HCT116 (cell line): ENCODE results near the gene FCAMR. TPM values are rescaled to one million over a fixed set of nuclear protein-coding genes. Genes with fewer than 3 reads are reported as not detected.

Experiments used
- ATAC-seq: fragments of 200-7000 bp; cut with Tn5 transposase; 2 replicates; pipeline ENCODE4 v1.9.1; 2020; ENCODE audit warnings: mild to moderate bottlenecking, moderate library complexity
- BruUV-seq: library from RNA; stranded (reverse); fragments of 400-500 nt; replicated peaks from 2 replicates; lab custom pipeline; 2021; lab: Mats Ljungman, UMichigan
- CTCF ChIA-PET: fragments of 300-600 bp; sonication (Branson Sonifier 250); formaldehyde crosslinking; loops from one replicate; lab custom pipeline; 2021; ENCODE audit warnings: antibody characterized with exemption; lab: Charles Lee
- POLR2A ChIA-PET: fragments of 300-600, 350-600 bp; sonication (Branson Sonifier 250); formaldehyde crosslinking; loops from one replicate; lab custom pipeline; 2021; ENCODE audit warnings: antibody characterized with exemption; lab: Charles Lee
- RAD21 ChIA-PET, 2 experiments: fragments of 300-600 bp; sonication (Branson Sonifier 250); formaldehyde crosslinking; loops; one replicate each; lab custom pipeline; 2023; ENCODE audit warnings: low total read pairs in 2 of 2; ENCODE audit not compliant: uncharacterized antibody in 2 of 2, unreplicated experiment in 2 of 2, low non-redundant PET in 1 of 2; lab: Charles Lee
- DNase-seq: peaks from one replicate; pipeline ENCODE4 v3.0.0-alpha.2; 2010; ENCODE audit warnings: low read depth, low spot score
- H2AFZ ChIP-seq: fragments of 200-600 bp; shearing (Covaris generic), sonication (generic); 2 replicates; pipeline ENCODE4 v1.6.1; 2017; ENCODE audit warnings: low read depth, mixed run types, mixed read lengths, antibody characterized with exemption, low read length; ENCODE audit not compliant: poor library complexity, severe bottlenecking
- H3K27ac ChIP-seq: 2 replicates; pipeline ENCODE4 v1.5.1; 2012; ENCODE audit warnings: low read depth, low read length
- H3K27me3 ChIP-seq: fragments of 200-600 bp; sonication (generic); 2 replicates; pipeline ENCODE4 v1.6.1; 2016; ENCODE audit warnings: mixed run types, low read length, mixed read lengths; ENCODE audit not compliant: insufficient read depth
- H3K36me3 ChIP-seq, 2 experiments: fragments of 200-500 bp in 1 of 2; fragments of 200-600 bp in 1 of 2; sonication (Bioruptor generic) in 1 of 2; sonication (generic) in 1 of 2; 2 replicates each; pipeline versions ENCODE4 v1.5.1 to v1.6.1; 2014 to 2016; ENCODE audit warnings: low read length in 2 of 2, inconsistent platforms in 1 of 2, mixed read lengths in 1 of 2, mixed run types in 1 of 2; ENCODE audit not compliant: insufficient read depth in 2 of 2, control insufficient read depth in 1 of 2
- H3K4me1 ChIP-seq, 2 experiments: fragments of 200-600 bp in 1 of 2; sonication (generic) in 1 of 2; 2 replicates each; pipeline versions ENCODE4 v1.5.1 to v1.6.1; 2012 to 2017; ENCODE audit warnings: low read length in 2 of 2, inconsistent platforms in 1 of 2, mild to moderate bottlenecking in 1 of 2, mixed read lengths in 1 of 2, mixed run types in 1 of 2, moderate library complexity in 1 of 2; ENCODE audit not compliant: insufficient read depth in 2 of 2, control insufficient read depth in 1 of 2
- H3K4me2 ChIP-seq: fragments of 200-600 bp; sonication (generic); 2 replicates; pipeline ENCODE4 v1.6.1; 2017; ENCODE audit warnings: mixed run types, low read length, mixed read lengths
- H3K4me3 ChIP-seq, 2 experiments: fragments of 200-600 bp in 1 of 2; sonication (generic) in 1 of 2; replicated peaks in 1 of 2; 2 replicates each; pipeline ENCODE4 v1.5.1; 2011 to 2016; ENCODE audit warnings: low read length in 2 of 2, control low read depth in 1 of 2, low read depth in 1 of 2, mild to moderate bottlenecking in 1 of 2, mixed read lengths in 1 of 2, mixed run types in 1 of 2
- H3K79me2 ChIP-seq: fragments of 200-600 bp; sonication (generic); 2 replicates; pipeline ENCODE4 v1.6.1; 2017; ENCODE audit warnings: mild to moderate bottlenecking, mixed run types, low read length, moderate library complexity, mixed read lengths; ENCODE audit not compliant: insufficient read depth
- H3K9ac ChIP-seq: fragments of 200-600 bp; sonication (generic); 2 replicates; pipeline ENCODE4 v1.6.1; 2016; ENCODE audit warnings: low read length, mixed read lengths
- H3K9me2 ChIP-seq: fragments of 200-600 bp; sonication (generic), shearing (Covaris generic); 2 replicates; pipeline ENCODE4 v1.6.1; 2017; ENCODE audit warnings: mixed run types, mild to moderate bottlenecking, moderate library complexity; ENCODE audit not compliant: insufficient read depth
- H3K9me3 ChIP-seq, 2 experiments: fragments of 200-500 bp in 1 of 2; fragments of 200-600 bp in 1 of 2; sonication (Bioruptor generic) in 1 of 2; sonication (generic) in 1 of 2; 2 replicates each; pipeline ENCODE4 v1.6.1; 2014 to 2017; ENCODE audit warnings: low read length in 2 of 2, mixed read lengths in 2 of 2, inconsistent platforms in 1 of 2, low read depth in 1 of 2, mild to moderate bottlenecking in 1 of 2, mixed run types in 1 of 2, moderate library complexity in 1 of 2; ENCODE audit not compliant: control insufficient read depth in 1 of 2, insufficient read depth in 1 of 2
- H4K20me1 ChIP-seq: fragments of 200-600 bp; sonication (generic), shearing (Covaris generic); 2 replicates; pipeline ENCODE4 v1.6.1; 2017; ENCODE audit warnings: mixed run types, mild to moderate bottlenecking, moderate library complexity; ENCODE audit not compliant: insufficient read depth
- CBX3 ChIP-seq: IDR thresholded peaks from 2 replicates; pipeline ENCODE4 v1.6.1; 2012; ENCODE audit warnings: low read depth
- CEBPB ChIP-seq: IDR thresholded peaks from 2 replicates; pipeline ENCODE4 v1.6.1; 2012; ENCODE audit warnings: low read depth
- EGR1 ChIP-seq: IDR thresholded peaks from 2 replicates; pipeline ENCODE4 v1.6.1; 2012; ENCODE audit warnings: low read depth
- ELF1 ChIP-seq: IDR thresholded peaks from 2 replicates; pipeline ENCODE4 v1.6.1; 2012; ENCODE audit warnings: low read depth, borderline replicate concordance
- POLR2A ChIP-seq: IDR thresholded peaks from 2 replicates; pipeline ENCODE4 v1.7.0; 2011; ENCODE audit warnings: borderline replicate concordance; ENCODE audit not compliant: insufficient read depth, insufficient read length; ENCODE audit errors: extremely low read depth
- RAD21 ChIP-seq: IDR thresholded peaks from 2 replicates; pipeline ENCODE4 v1.6.1; 2012; ENCODE audit warnings: low read depth, mild to moderate bottlenecking
- TCF7L2 ChIP-seq: IDR thresholded peaks from 2 replicates; pipeline ENCODE4 v1.7.0; 2011; ENCODE audit warnings: borderline replicate concordance, inconsistent platforms; ENCODE audit not compliant: insufficient read depth, insufficient read length; ENCODE audit errors: extremely low read depth
- YY1 ChIP-seq: IDR thresholded peaks from 2 replicates; pipeline ENCODE4 v1.6.1; 2011; ENCODE audit warnings: low read length, low read depth, moderate library complexity, mild to moderate bottlenecking; ENCODE audit not compliant: insufficient replicate concordance; ENCODE audit errors: extremely low read depth
- intact Hi-C: fragments of 100-400 bp; cut with micrococcal nuclease; formaldehyde crosslinking; loops from 2 replicates; pipeline ENCODE4 v1.10.0; 2022
- total RNA-seq: library from RNA; stranded (reverse); gene quantifications from one replicate; pipeline ENCODE4 v1.2.1, GENCODE V29; 2021; ENCODE audit not compliant: unreplicated experiment
- TF ChIP-seq, protein P1 (sequence below): IDR thresholded peaks from 2 replicates; pipeline ENCODE4 v1.6.1; 2012; ENCODE audit warnings: low read depth
- TF ChIP-seq, protein P2 (sequence below), 3 experiments: fragments of 200-600 bp in 1 of 3; sonication (generic) in 1 of 3; IDR thresholded peaks in 2 of 3; conservative IDR thresholded peaks in 1 of 3; 2 replicates each; pipeline ENCODE4 v1.5.1; 2012 to 2017; ENCODE audit warnings: low read depth in 2 of 3, low read length in 2 of 3, antibody characterized with exemption in 1 of 3, borderline replicate concordance in 1 of 3, control low read depth in 1 of 3, mild to moderate bottlenecking in 1 of 3, mixed read lengths in 1 of 3, mixed run types in 1 of 3, moderate library complexity in 1 of 3; ENCODE audit not compliant: insufficient read depth in 1 of 3

The FCAMR gene
- total RNA-seq, 1 experiment from 2014 or later = not detected

DNA sequence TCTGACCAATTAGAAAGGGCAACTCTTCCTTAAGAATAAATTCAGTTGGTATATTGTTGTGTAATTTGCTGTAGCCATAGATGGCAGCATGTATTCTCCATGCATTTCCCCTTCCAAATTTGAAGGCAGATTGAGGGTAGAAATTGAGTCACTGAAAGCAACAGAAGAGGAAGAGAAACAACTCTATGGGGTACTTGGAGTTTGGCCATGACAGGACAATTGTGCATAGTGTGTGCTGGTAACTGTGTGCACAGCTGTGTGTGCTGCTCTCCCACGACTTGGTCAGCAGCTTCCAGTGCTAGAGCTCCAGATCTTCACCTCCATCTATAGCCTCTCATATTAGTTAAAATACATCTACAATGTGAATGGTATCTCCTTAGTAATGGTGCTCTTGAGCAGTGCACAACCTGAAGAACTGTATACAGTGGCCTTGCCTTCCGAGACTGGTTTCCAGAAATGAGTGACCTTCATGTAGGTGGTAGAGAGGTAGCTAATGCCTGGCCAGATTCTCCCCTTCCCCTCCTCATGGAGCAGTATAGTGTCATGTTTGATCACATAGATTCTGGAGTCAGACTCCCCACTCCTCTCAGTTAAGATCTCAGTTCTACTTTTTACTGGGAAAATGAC lies 882 bp upstream of the FCAMR start:
- H3K36me3 ChIP-seq = no peaks in the 10 kb centered on the region
- POLR2A ChIA-PET = no interaction called here
- DNase-seq (no peak), ATAC-seq (no peak)
- H2AFZ ChIP-seq = no peak overlapping the region
- no peaks in the 10 kb centered on the region for H3K4me1 ChIP-seq
- H3K27me3 ChIP-seq = peaks cover 11% of the 10 kb centered on the region; the same call in 1 of the 2 replicates
- TF ChIP-seq TCF7L2 = no peak
- no peak for TF ChIP-seq RAD21
- TF ChIP-seq, protein P1, sequence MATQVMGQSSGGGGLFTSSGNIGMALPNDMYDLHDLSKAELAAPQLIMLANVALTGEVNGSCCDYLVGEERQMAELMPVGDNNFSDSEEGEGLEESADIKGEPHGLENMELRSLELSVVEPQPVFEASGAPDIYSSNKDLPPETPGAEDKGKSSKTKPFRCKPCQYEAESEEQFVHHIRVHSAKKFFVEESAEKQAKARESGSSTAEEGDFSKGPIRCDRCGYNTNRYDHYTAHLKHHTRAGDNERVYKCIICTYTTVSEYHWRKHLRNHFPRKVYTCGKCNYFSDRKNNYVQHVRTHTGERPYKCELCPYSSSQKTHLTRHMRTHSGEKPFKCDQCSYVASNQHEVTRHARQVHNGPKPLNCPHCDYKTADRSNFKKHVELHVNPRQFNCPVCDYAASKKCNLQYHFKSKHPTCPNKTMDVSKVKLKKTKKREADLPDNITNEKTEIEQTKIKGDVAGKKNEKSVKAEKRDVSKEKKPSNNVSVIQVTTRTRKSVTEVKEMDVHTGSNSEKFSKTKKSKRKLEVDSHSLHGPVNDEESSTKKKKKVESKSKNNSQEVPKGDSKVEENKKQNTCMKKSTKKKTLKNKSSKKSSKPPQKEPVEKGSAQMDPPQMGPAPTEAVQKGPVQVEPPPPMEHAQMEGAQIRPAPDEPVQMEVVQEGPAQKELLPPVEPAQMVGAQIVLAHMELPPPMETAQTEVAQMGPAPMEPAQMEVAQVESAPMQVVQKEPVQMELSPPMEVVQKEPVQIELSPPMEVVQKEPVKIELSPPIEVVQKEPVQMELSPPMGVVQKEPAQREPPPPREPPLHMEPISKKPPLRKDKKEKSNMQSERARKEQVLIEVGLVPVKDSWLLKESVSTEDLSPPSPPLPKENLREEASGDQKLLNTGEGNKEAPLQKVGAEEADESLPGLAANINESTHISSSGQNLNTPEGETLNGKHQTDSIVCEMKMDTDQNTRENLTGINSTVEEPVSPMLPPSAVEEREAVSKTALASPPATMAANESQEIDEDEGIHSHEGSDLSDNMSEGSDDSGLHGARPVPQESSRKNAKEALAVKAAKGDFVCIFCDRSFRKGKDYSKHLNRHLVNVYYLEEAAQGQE = no peak
- TF ChIP-seq ELF1 = no peak
- no peak for TF ChIP-seq EGR1
- TF ChIP-seq CEBPB = no peak
- TF ChIP-seq CBX3 = no peak
- TF ChIP-seq, protein P2, sequence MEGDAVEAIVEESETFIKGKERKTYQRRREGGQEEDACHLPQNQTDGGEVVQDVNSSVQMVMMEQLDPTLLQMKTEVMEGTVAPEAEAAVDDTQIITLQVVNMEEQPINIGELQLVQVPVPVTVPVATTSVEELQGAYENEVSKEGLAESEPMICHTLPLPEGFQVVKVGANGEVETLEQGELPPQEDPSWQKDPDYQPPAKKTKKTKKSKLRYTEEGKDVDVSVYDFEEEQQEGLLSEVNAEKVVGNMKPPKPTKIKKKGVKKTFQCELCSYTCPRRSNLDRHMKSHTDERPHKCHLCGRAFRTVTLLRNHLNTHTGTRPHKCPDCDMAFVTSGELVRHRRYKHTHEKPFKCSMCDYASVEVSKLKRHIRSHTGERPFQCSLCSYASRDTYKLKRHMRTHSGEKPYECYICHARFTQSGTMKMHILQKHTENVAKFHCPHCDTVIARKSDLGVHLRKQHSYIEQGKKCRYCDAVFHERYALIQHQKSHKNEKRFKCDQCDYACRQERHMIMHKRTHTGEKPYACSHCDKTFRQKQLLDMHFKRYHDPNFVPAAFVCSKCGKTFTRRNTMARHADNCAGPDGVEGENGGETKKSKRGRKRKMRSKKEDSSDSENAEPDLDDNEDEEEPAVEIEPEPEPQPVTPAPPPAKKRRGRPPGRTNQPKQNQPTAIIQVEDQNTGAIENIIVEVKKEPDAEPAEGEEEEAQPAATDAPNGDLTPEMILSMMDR (IDR thresholded peaks at IDR 0.05 in 2 of 3, conservative IDR thresholded peaks at IDR 0.05 in 1 of 3; ENCODE audit: borderline replicate concordance in 1 of 3, insufficient read depth in 1 of 3, low read depth in 2 of 3, low read length in 2 of 3) = no peak
- no peak for TF ChIP-seq YY1
- TF ChIP-seq POLR2A = no peak
- H3K79me2 ChIP-seq = no peaks in the 10 kb centered on the region
- H3K9me2 ChIP-seq = no peaks in the 10 kb centered on the region
- H3K4me2 ChIP-seq = no peak overlapping the region
- CTCF ChIA-PET = interaction anchor here (1.1 to 1.2 kb wide), 3 partner anchors 11 to 37 kb away, joined by 3 to 4 read pairs (median 3); no protein-coding TSS in a partner anchor
- H4K20me1 ChIP-seq = no peaks in the 10 kb centered on the region
- no peak overlapping the region for H3K27ac ChIP-seq
- RAD21 ChIA-PET = no interaction called here
- BruUV-seq = no TSS peak
- H3K9me3 ChIP-seq = no peaks in the 10 kb centered on the region
- H3K4me3 ChIP-seq = no peak overlapping the region
- no peak overlapping the region for H3K9ac ChIP-seq
- intact Hi-C loops = no loop called here
